A673 (cell line): Measurements from ENCODE around the gene SERPINA10. TPM values are rescaled to one million over a fixed set of nuclear protein-coding genes. Genes with fewer than 3 reads are reported as not detected.

Source experiments
- BruUV-seq: library from RNA; stranded (reverse); fragments of 400-500 nt; replicated peaks from 2 replicates; lab custom pipeline; 2021; lab: Mats Ljungman, UMichigan
- CTCF ChIA-PET: fragments of 300-600 bp; sonication (Branson Sonifier 250); formaldehyde crosslinking; loops from one replicate; lab custom pipeline; 2022; ENCODE audit warnings: antibody characterized with exemption; lab: Charles Lee
- POLR2A ChIA-PET: fragments of 300-600 bp; sonication (Branson Sonifier 250); formaldehyde crosslinking; loops from one replicate; lab custom pipeline; 2022; ENCODE audit warnings: antibody characterized with exemption; ENCODE audit not compliant: low non-redundant PET; lab: Charles Lee
- DNase-seq: peaks from one replicate; pipeline ENCODE4 v3.0.0-alpha.2; 2015; ENCODE audit warnings: low spot score
- H3K27ac ChIP-seq: fragments of 200-600 bp; sonication (generic); 2 replicates; pipeline ENCODE4 v1.5.1; 2016; ENCODE audit warnings: mixed run types, low read depth, mild to moderate bottlenecking, mixed read lengths, antibody characterized with exemption, low read length; ENCODE audit not compliant: poor library complexity, severe bottlenecking
- H3K27me3 ChIP-seq: fragments of 200-600 bp; sonication (generic); replicated peaks from 2 replicates; pipeline ENCODE4 v1.6.1; 2017; ENCODE audit warnings: mixed run types, low read depth, mild to moderate bottlenecking, mixed read lengths, antibody characterized with exemption, low read length; ENCODE audit not compliant: insufficient read depth, poor library complexity
- H3K36me3 ChIP-seq: fragments of 200-600 bp; sonication (generic); 2 replicates; pipeline ENCODE4 v1.6.1; 2016; ENCODE audit warnings: mixed run types, mild to moderate bottlenecking, mixed read lengths, antibody characterized with exemption, low read length; ENCODE audit not compliant: insufficient read depth, poor library complexity, severe bottlenecking
- H3K4me1 ChIP-seq: fragments of 200-600 bp; sonication (generic); 2 replicates; pipeline ENCODE4 v1.6.1; 2017; ENCODE audit warnings: mixed run types, mild to moderate bottlenecking, mixed read lengths, antibody characterized with exemption, low read length; ENCODE audit not compliant: insufficient read depth, poor library complexity, severe bottlenecking
- H3K4me3 ChIP-seq: fragments of 200-600 bp; sonication (generic); 2 replicates; pipeline ENCODE4 v1.5.1; 2016; ENCODE audit warnings: low read depth, mixed run types, mild to moderate bottlenecking, mixed read lengths, low read length; ENCODE audit not compliant: poor library complexity, severe bottlenecking
- H3K9me3 ChIP-seq: fragments of 200-600 bp; sonication (generic); 2 replicates; pipeline ENCODE4 v1.6.1; 2016; ENCODE audit warnings: mixed run types, low read depth, mild to moderate bottlenecking, mixed read lengths, antibody characterized with exemption, low read length; ENCODE audit not compliant: poor library complexity, severe bottlenecking
- CTCF ChIP-seq: fragments of 300-800, 200-600 bp; sonication (generic); conservative IDR thresholded peaks from 2 replicates; pipeline ENCODE4 v1.5.1; 2017; ENCODE audit warnings: low read depth, mild to moderate bottlenecking, antibody characterized with exemption, low read length, moderate library complexity, mixed read lengths
- EZH2 ChIP-seq: fragments of 200-600 bp; sonication (generic); IDR thresholded peaks from 2 replicates; pipeline ENCODE4 v1.6.1; 2017; ENCODE audit warnings: borderline replicate concordance, low read depth, mild to moderate bottlenecking, mixed read lengths, antibody characterized with exemption, low read length; ENCODE audit not compliant: poor library complexity, severe bottlenecking
- intact Hi-C: fragments of 100-400 bp; cut with micrococcal nuclease; formaldehyde crosslinking; loops from one replicate; pipeline ENCODE4 v1.10.0; 2022; ENCODE audit not compliant: unreplicated experiment
- total RNA-seq: library from RNA; stranded (reverse); gene quantifications from 2 replicates; pipeline ENCODE4 v1.2.3, GENCODE V29; 2021

The SERPINA10 gene
- total RNA-seq, 1 experiment from 2014 or later = not detected

GRCh38 chr14:94332063-94332583, 39.1 kb upstream of the SERPINA10 start:
- Histone ChIP-seq H3K27me3 (no peaks in the 10 kb centered on the region), H3K36me3 (no peaks in the 10 kb centered on the region), H3K4me1 (no peaks in the 10 kb centered on the region), H3K27ac (no peak overlapping the region), H3K4me3 (no peak overlapping the region), H3K9me3 (no peaks in the 10 kb centered on the region)
- no TSS peak for BruUV-seq
- ChIA-PET CTCF (no interaction called here), POLR2A (no interaction called here)
- intact Hi-C loops = no loop called here
- DNase-seq = no peak
- no peak for TF ChIP-seq EZH2
- TF ChIP-seq CTCF = no peak

GRCh38 chr14:94331462-94331861, 38.4 kb upstream of the SERPINA10 start:
- no peaks in the 10 kb centered on the region for H3K27me3 ChIP-seq
- no peak for DNase-seq
- TF ChIP-seq EZH2 = no peak
- TF ChIP-seq CTCF = no peak
- ChIA-PET POLR2A (no interaction called here), CTCF (no interaction called here)
- no peak overlapping the region for H3K4me3 ChIP-seq
- BruUV-seq = no TSS peak
- H3K9me3 ChIP-seq = no peaks in the 10 kb centered on the region
- no peaks in the 10 kb centered on the region for H3K36me3 ChIP-seq
- no peaks in the 10 kb centered on the region for H3K4me1 ChIP-seq
- H3K27ac ChIP-seq = no peak overlapping the region
- intact Hi-C loops = no loop called here

GRCh38 chr14:94330857-94331256, 37.8 kb upstream of the SERPINA10 start:
- H3K4me3 ChIP-seq = no peak overlapping the region
- ChIA-PET CTCF (no interaction called here), POLR2A (no interaction called here)
- intact Hi-C loops = no loop called here
- BruUV-seq = no TSS peak
- no peak overlapping the region for H3K27ac ChIP-seq
- DNase-seq = no peak
- H3K27me3 ChIP-seq = no peaks in the 10 kb centered on the region
- TF ChIP-seq CTCF (no peak), EZH2 (no peak)
- no peaks in the 10 kb centered on the region for H3K4me1 ChIP-seq
- no peaks in the 10 kb centered on the region for H3K36me3 ChIP-seq
- no peaks in the 10 kb centered on the region for H3K9me3 ChIP-seq
